ENCODE results near the gene NDUFA11. TPM values are rescaled to one million over a fixed set of nuclear protein-coding genes. Genes with fewer than 3 reads are reported as not detected.
A peak's percentile ranks its signal among the peaks of the same experiment; 100 is the strongest.

Gene NDUFA11
- total and polyA plus RNA-seq, 9 donors = 168 to 312 (median 200) TPM

DNA sequence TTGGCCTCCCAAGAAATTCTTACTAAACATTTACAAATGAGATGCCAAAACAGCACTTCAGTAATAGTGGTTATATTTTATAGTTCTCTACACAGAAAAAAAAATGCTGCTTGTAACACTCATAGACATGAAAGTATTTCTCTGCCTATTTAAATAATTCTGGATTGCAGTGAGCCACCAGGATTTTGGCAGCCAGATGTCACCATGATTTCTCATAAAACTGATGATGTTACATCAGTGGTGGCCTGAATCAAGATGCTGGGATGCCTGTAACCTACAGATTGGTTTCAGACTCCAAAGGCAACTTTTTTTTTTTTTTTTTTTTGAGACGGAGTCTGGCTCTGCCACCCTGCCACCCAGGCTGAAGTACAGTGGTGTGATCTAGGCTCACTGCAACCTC lies 7.8 kb upstream of the NDUFA11 start:
- DNase-seq = no peak
- no CpG with 5 or more reads among the region's 1 CpG for WGBS (ENCODE audit: insufficient coverage)
- Histone ChIP-seq H3K27ac (ENCODE audit: low read length) (no peak overlapping the region), H3K4me3 (ENCODE audit: low read length) (no peak overlapping the region), H3K4me1 (ENCODE audit: control insufficient read depth, insufficient read depth, low read length) (peaks cover 14% of the 10 kb centered on the region), H3K27me3 (ENCODE audit: control insufficient read depth, insufficient read depth, low read length) (no peaks in the 10 kb centered on the region), H3K36me3 (ENCODE audit: control insufficient read depth, insufficient read depth, low read length) (peaks cover 32% of the 10 kb centered on the region), H3K9me3 (replicated peaks; ENCODE audit: control insufficient read depth, low read depth, low read length) (no peaks in the 10 kb centered on the region)

DNA sequence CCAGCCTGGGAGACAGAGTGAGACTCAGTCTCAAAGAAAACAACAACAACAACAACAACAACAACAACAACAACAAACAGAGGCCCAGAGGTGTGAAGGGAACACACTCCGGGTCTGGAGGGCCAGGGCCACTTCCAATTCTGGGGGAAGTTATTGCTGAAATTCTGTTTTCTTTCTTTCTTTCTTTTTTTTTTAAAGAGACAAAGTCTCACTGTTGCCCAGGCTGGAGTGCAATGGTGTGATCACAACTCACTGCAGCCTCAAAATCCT lies 7.0 kb upstream of the NDUFA11 start:
- Histone ChIP-seq H3K36me3 (ENCODE audit: control insufficient read depth, insufficient read depth, low read length) (peaks cover 24% of the 10 kb centered on the region), H3K27ac (ENCODE audit: low read length) (no peak overlapping the region), H3K4me3 (ENCODE audit: low read length) (no peak overlapping the region), H3K9me3 (replicated peaks; ENCODE audit: control insufficient read depth, low read depth, low read length) (no peaks in the 10 kb centered on the region), H3K27me3 (ENCODE audit: control insufficient read depth, insufficient read depth, low read length) (no peaks in the 10 kb centered on the region), H3K4me1 (ENCODE audit: control insufficient read depth, insufficient read depth, low read length) (peaks cover 12% of the 10 kb centered on the region)
- DNase-seq = no peak
- no CpG with 5 or more reads among the region's 1 CpG for WGBS (ENCODE audit: insufficient coverage)

DNA sequence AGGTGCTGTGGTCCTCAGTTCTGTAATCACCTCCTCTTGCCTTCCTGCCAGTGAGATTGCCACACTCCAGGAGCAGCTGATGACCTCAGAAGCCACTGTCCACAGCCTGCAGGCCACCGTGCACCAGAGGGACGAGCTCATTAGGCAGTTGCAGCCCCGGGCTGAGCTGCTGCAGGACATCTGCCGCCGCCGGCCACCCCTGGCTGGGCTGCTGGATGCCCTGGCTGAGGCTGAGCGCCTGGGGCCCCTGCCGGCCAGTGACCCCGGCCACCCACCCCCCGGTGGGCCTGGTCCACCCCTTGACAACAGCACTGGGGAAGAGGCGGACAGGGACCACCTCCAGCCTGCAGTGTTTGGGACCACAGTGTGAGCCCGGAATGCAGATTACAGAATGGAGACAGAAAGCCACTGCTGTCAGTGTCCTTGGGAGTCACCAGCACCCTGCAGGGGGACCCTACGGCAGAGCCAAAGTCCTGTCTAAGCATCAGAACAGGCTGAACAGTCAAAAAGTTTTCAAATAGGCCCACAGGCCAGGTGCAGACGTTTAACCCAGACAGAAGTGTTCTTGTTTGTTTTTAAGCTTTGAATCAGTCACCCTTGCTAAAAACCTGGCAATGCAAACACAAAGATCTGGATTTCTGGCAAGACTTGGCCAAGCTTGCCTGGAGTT lies 5.3 kb upstream of the NDUFA11 start:
- WGBS (ENCODE audit: insufficient coverage) = 76% methylated on average over 14 of the region's 14 CpGs
- no peak for DNase-seq

DNA sequence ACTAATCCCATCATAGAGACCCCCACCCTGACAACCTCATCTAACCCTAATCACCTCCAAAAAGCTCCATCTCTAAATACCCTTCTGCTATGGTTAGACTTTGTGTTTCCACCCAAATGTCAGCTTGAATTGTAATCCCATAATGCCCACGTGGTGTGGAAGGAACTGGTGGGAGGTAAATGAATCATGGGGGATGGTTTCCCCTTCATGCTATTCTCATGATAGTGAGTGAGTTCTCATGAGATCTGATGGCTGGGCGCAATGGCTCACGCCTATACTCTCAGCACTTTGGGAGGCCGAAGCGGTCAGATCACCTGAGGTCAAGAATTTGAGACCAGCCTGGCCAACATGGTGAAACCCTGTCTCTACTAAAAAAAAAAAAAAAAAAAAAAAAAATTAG lies 3.7 kb upstream of the NDUFA11 start:
- no peaks in the 10 kb centered on the region for H3K27me3 ChIP-seq (ENCODE audit: control insufficient read depth, insufficient read depth, low read length)
- WGBS (ENCODE audit: insufficient coverage) = 50% methylated on average over 1 of the region's 5 CpGs

More for the DNA sequence above, 5.3 kb upstream of the NDUFA11 start:
- no peaks in the 10 kb centered on the region for H3K27me3 ChIP-seq (ENCODE audit: control insufficient read depth, insufficient read depth, low read length)
- H3K4me3 ChIP-seq (ENCODE audit: low read length) = no peak overlapping the region
- H3K9me3 ChIP-seq (replicated peaks; ENCODE audit: control insufficient read depth, low read depth, low read length) = no peaks in the 10 kb centered on the region
- no peak overlapping the region for H3K27ac ChIP-seq (ENCODE audit: low read length)
- H3K36me3 ChIP-seq (ENCODE audit: control insufficient read depth, insufficient read depth, low read length) = peaks cover 9% of the 10 kb centered on the region
- H3K4me1 ChIP-seq (ENCODE audit: control insufficient read depth, insufficient read depth, low read length) = peaks cover 8% of the 10 kb centered on the region

DNA sequence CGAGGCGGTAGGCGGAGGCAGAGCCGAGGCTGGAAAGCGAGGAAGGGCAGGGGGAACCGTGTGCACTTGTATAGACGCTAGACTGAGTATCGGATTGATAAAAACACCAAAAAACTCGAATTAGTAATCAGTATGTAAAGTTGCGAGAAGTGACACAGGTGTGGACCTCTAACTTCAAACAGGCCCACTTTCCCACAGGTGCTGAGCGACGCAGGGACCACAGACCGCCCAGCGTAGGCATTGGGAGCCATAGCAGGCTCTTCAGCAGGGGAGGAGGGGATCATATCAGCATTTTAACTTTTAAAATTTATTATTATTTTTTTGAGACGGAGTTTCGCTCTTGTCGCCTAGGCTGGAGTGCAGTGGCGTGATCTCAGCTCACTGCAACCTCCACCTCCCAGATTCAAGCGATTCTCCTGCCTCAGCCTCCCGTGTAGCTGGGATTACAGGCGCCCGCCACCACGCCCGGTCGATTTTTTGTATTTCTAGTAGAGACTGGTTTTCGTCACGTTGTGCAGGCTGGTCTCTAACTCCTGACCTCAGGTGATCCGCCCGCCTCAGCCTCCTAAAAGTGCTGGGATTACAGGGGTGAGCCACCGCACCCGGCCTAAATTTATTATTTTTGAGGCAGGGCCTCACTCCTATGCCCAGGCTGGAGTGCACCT lies 1.7 kb upstream of the NDUFA11 start:
- 54% methylated on average over 14 of the region's 31 CpGs for WGBS (ENCODE audit: insufficient coverage)
- peak overlapping the region; percentile 58 for H3K4me3 ChIP-seq (ENCODE audit: low read length)
- H3K27ac ChIP-seq (ENCODE audit: low read length) = peak overlapping the region; percentile 64
- no peaks in the 10 kb centered on the region for H3K27me3 ChIP-seq (ENCODE audit: control insufficient read depth, insufficient read depth, low read length)
- peaks cover 13% of the 10 kb centered on the region for H3K36me3 ChIP-seq (ENCODE audit: control insufficient read depth, insufficient read depth, low read length)
- DNase-seq = no peak
- H3K4me1 ChIP-seq (ENCODE audit: control insufficient read depth, insufficient read depth, low read length) = peaks cover 17% of the 10 kb centered on the region
- no peaks in the 10 kb centered on the region for H3K9me3 ChIP-seq (replicated peaks; ENCODE audit: control insufficient read depth, low read depth, low read length)

More for the DNA sequence above, 3.7 kb upstream of the NDUFA11 start:
- peaks cover 17% of the 10 kb centered on the region for H3K4me1 ChIP-seq (ENCODE audit: control insufficient read depth, insufficient read depth, low read length)
- no peak overlapping the region for H3K27ac ChIP-seq (ENCODE audit: low read length)
- DNase-seq = no peak
- H3K36me3 ChIP-seq (ENCODE audit: control insufficient read depth, insufficient read depth, low read length) = peaks cover 6% of the 10 kb centered on the region
- H3K9me3 ChIP-seq (replicated peaks; ENCODE audit: control insufficient read depth, low read depth, low read length) = no peaks in the 10 kb centered on the region
- H3K4me3 ChIP-seq (ENCODE audit: low read length) = no peak overlapping the region

DNA sequence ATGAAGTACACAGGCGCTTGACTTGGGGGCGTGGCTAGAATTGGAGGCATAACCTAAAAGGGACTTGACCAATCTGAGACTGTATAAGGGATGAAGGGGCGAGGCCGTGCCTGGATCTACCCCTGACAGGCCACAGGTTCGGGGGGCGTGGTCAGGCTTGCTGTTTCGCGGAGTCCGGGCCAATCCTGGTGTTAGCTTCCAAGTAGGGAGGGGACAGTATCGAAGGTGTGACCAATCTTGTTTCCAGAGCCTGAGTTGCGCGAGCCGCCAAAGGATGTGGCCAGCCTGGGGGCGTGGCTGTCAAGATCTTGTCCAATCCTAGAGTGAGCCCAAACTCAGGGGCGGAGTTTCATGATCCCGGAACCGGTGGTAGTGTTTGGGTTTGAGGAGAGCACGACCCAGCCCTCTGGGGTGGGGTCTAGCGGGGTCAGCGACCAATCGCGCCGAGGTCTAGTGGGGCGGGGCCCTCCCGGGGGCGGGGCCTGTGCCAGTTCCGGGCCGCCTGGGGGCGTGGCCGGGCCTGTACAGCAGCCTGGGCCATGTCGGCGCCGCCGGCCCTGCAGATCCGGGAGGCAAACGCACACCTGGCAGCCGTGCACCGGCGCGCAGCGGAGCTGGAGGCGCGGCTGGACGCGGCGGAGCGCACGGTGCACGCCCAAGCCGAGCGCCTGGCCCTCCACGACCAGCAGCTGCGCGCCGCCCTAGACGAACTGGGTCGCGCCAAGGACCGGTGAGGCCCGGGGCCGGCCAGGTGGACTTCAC lies 943 bp upstream of the NDUFA11 start, which contains the start of gene VMAC:
VMAC (plus strand) TSS at position 521 of the 762 bp plus-strand sequence; CDS start at position 540, 19 bp downstream.
- peaks cover 17% of the 10 kb centered on the region for H3K4me1 ChIP-seq (ENCODE audit: control insufficient read depth, insufficient read depth, low read length)
- under 1% methylated on average over 61 of the region's 61 CpGs for WGBS (ENCODE audit: insufficient coverage)
- DNase-seq = peak; percentile 100

DNA sequence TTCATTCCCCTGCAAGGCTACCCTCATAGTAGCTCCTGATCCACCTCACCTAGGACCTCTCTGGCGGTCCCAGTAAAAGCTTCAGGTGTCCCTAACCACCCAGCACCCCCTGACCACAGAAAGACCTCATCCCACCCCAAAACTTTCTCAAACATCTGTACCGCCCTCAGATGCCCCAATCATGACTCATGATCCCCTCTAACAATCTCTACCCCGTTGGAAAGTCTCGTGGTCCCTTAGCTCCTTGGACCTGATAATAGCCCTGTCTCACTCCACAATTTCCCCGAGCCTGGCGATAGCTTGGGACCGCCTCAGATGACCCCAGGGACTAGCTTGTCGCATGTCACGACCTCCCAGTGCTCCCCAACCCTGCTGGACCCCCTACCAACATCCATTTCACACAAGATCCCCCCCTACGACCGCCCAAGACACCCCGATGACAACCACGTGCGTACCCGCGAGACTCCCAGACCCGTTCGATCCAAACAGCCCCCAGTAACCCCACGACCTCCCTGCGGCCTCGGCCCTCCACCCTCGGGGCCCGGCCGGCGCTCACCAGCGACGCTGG lies 450 bp downstream of the NDUFA11 start:
- peaks cover 12% of the 10 kb centered on the region for H3K36me3 ChIP-seq (ENCODE audit: control insufficient read depth, insufficient read depth, low read length)
- under 1% methylated on average over 22 of the region's 27 CpGs for WGBS (ENCODE audit: insufficient coverage)
- no peaks in the 10 kb centered on the region for H3K9me3 ChIP-seq (replicated peaks; ENCODE audit: control insufficient read depth, low read depth, low read length)
- no peaks in the 10 kb centered on the region for H3K27me3 ChIP-seq (ENCODE audit: control insufficient read depth, insufficient read depth, low read length)
- peak overlapping the region; percentile 100 for H3K4me3 ChIP-seq (ENCODE audit: low read length)
- H3K4me1 ChIP-seq (ENCODE audit: control insufficient read depth, insufficient read depth, low read length) = peaks cover 19% of the 10 kb centered on the region
- peak overlapping the region; percentile 98 for H3K27ac ChIP-seq (ENCODE audit: low read length)
- DNase-seq = no peak

More for the DNA sequence above, 943 bp upstream of the NDUFA11 start, which contains the start of gene VMAC:
- Histone ChIP-seq H3K27me3 (ENCODE audit: control insufficient read depth, insufficient read depth, low read length) (no peaks in the 10 kb centered on the region), H3K27ac (ENCODE audit: low read length) (peak within 1 kb of the TSS; percentile 98), H3K9me3 (replicated peaks; ENCODE audit: control insufficient read depth, low read depth, low read length) (no peaks in the 10 kb centered on the region), H3K36me3 (ENCODE audit: control insufficient read depth, insufficient read depth, low read length) (peaks cover 11% of the 10 kb centered on the region), H3K4me3 (ENCODE audit: low read length) (peak within 1 kb of the TSS; percentile 100)

DNA sequence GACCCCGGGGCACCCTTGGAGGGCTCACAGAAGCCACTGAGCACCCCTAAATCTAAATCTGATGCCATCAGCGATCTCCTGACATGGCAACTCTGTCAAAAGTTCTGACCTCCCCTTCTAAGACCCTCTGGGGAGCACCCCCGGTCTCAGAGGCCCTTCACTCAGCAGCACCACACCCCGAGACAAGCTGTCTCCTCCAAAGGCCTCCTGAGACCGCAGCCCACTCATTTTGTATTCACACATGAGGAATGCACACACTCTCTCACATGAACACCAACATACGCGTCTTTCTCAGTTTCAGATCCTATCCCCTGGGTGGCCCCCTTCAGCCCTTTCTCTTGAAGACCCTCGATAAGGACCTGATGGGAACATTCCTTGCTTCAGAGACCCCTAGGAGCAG lies 2.6 kb downstream of the NDUFA11 start:
- no peaks in the 10 kb centered on the region for H3K27me3 ChIP-seq (ENCODE audit: control insufficient read depth, insufficient read depth, low read length)
- H3K36me3 ChIP-seq (ENCODE audit: control insufficient read depth, insufficient read depth, low read length) = peaks cover 23% of the 10 kb centered on the region
- H3K4me1 ChIP-seq (ENCODE audit: control insufficient read depth, insufficient read depth, low read length) = peaks cover 20% of the 10 kb centered on the region
- no peak for DNase-seq
- no peak overlapping the region for H3K27ac ChIP-seq (ENCODE audit: low read length)
- H3K4me3 ChIP-seq (ENCODE audit: low read length) = no peak overlapping the region
- WGBS (ENCODE audit: insufficient coverage) = 77% methylated on average over 5 of the region's 8 CpGs
- no peaks in the 10 kb centered on the region for H3K9me3 ChIP-seq (replicated peaks; ENCODE audit: control insufficient read depth, low read depth, low read length)

DNA sequence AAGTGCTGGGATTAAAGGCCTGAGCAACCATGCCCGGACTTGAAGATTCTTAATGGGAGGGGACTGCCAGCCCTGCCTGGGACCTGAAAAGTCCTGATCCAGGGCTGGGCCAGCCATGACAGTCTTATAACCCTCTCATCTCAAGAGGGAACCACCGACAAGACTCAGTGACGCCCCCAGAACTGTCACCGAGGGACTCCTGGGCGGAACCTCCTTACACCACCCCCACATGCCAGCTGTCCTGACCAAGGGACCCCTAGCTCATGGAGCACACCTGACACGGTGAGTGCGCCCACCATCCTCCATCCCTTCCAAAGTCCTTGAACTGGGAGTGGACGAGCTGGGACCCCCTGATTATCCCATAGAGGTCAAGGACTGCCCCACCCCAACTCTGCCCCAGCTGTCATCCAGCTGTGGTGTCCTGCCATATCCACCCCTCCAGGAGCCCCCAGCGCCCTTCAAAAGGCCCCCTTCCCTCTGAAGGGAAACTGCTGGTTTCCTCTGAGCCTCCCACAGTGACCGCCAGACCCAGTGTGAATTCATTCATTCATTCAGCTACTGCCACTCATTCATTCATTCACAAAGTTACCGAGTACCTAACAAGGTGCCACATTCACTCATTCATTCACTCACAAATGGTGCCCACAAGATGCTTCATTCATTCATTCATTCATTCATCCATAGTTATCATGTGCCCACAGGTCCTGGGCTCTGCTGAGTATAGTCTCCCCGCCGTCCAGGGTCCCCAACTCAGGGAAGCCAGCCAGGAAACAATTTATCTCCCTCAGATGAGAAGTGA lies 3.7 kb downstream of the NDUFA11 start:
- peaks cover 16% of the 10 kb centered on the region for H3K4me1 ChIP-seq (ENCODE audit: control insufficient read depth, insufficient read depth, low read length)
- H3K9me3 ChIP-seq (replicated peaks; ENCODE audit: control insufficient read depth, low read depth, low read length) = no peaks in the 10 kb centered on the region
- DNase-seq = no peak
- WGBS (ENCODE audit: insufficient coverage) = 91% methylated on average over 12 of the region's 13 CpGs
- H3K4me3 ChIP-seq (ENCODE audit: low read length) = no peak overlapping the region
- H3K36me3 ChIP-seq (ENCODE audit: control insufficient read depth, insufficient read depth, low read length) = peaks cover 33% of the 10 kb centered on the region
- no peak overlapping the region for H3K27ac ChIP-seq (ENCODE audit: low read length)
- no peaks in the 10 kb centered on the region for H3K27me3 ChIP-seq (ENCODE audit: control insufficient read depth, insufficient read depth, low read length)

All from muscle of leg (tissue), 11 donors.